HFFc6 (cell line): ENCODE results near the gene AGO4. TPM values are rescaled to one million over a fixed set of nuclear protein-coding genes. Genes with fewer than 3 reads are reported as not detected.

Source experiments
- DNase-seq: peaks from one replicate; pipeline ENCODE4 v3.0.0-alpha.2; 2018
- H3K27ac Mint-ChIP-seq: 2 replicates; pipeline ENCODE4 v1.8.0; 2020; ENCODE audit warnings: mild to moderate bottlenecking, mixed read lengths
- H3K27me3 Mint-ChIP-seq: 2 replicates; pipeline ENCODE4 v1.8.0; 2021; ENCODE audit warnings: mild to moderate bottlenecking, moderate library complexity, mixed read lengths; ENCODE audit not compliant: insufficient read depth
- H3K36me3 Mint-ChIP-seq: 2 replicates; pipeline ENCODE4 v1.8.0; 2021; ENCODE audit warnings: low read depth, mixed read lengths
- H3K4me1 Mint-ChIP-seq: 2 replicates; pipeline ENCODE4 v1.8.0; 2020; ENCODE audit warnings: low read depth, mixed read lengths
- H3K4me3 Mint-ChIP-seq: 2 replicates; pipeline ENCODE4 v1.8.0; 2020; ENCODE audit warnings: mild to moderate bottlenecking, moderate library complexity, mixed read lengths
- H3K9me3 Mint-ChIP-seq: 2 replicates; pipeline ENCODE4 v1.8.0; 2020; ENCODE audit warnings: mild to moderate bottlenecking, mixed read lengths
- long read RNA-seq: library from polyadenylated mRNA; unstranded; transcript quantifications from one replicate; pipeline ENCODE4 v2.0.0, GENCODE V29; 2019
- total RNA-seq, 6 experiments: library from RNA; stranded (reverse); fragmentation: NEBNext Ultra II Directional; extraction: Animal tissue kit (Norgen Biotek cat#: 25700); gene quantifications; 2 replicates in 1 of 6; 3 replicates in 5 of 6; pipeline ENCODE4 v1.2.3, GENCODE V29; 2021
- TF ChIP-seq, protein P1 (sequence below): fragments of 200-600 bp; sonication (generic); IDR thresholded peaks from 2 replicates; pipeline ENCODE4 v1.5.0; 2021; ENCODE audit warnings: antibody characterized with exemption, mild to moderate bottlenecking

The AGO4 gene
- total RNA-seq, result 1 to 10 TPM; 3.6 to 6.9 (median 6.3) TPM
- long read RNA-seq, partial matches to known transcripts, result 1 of 2 reads
- long read RNA-seq, other reads (novel, unspliced or antisense), result 1 of 2 reads

GRCh38 chr1:35807614-35808449 lies at the start of gene AGO4:
Gene AGO4 (plus strand): TSS chr1:35808016. CDS start chr1:35808417, 401 bp downstream.
- TF ChIP-seq, protein P1, sequence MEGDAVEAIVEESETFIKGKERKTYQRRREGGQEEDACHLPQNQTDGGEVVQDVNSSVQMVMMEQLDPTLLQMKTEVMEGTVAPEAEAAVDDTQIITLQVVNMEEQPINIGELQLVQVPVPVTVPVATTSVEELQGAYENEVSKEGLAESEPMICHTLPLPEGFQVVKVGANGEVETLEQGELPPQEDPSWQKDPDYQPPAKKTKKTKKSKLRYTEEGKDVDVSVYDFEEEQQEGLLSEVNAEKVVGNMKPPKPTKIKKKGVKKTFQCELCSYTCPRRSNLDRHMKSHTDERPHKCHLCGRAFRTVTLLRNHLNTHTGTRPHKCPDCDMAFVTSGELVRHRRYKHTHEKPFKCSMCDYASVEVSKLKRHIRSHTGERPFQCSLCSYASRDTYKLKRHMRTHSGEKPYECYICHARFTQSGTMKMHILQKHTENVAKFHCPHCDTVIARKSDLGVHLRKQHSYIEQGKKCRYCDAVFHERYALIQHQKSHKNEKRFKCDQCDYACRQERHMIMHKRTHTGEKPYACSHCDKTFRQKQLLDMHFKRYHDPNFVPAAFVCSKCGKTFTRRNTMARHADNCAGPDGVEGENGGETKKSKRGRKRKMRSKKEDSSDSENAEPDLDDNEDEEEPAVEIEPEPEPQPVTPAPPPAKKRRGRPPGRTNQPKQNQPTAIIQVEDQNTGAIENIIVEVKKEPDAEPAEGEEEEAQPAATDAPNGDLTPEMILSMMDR, result no peak
- H3K4me3 Mint-ChIP-seq, result peak within 1 kb of the TSS; percentile 92
- no peaks in the 10 kb centered on the region; the same call in 1 of the 2 replicates for H3K27me3 Mint-ChIP-seq
- peak; percentile 46 for DNase-seq
- peaks cover 33% of the 10 kb centered on the region for H3K4me1 Mint-ChIP-seq
- no peaks in the 10 kb centered on the region for H3K36me3 Mint-ChIP-seq
- no peaks in the 10 kb centered on the region for H3K9me3 Mint-ChIP-seq
- peak within 1 kb of the TSS; percentile 93 for H3K27ac Mint-ChIP-seq

DNA sequence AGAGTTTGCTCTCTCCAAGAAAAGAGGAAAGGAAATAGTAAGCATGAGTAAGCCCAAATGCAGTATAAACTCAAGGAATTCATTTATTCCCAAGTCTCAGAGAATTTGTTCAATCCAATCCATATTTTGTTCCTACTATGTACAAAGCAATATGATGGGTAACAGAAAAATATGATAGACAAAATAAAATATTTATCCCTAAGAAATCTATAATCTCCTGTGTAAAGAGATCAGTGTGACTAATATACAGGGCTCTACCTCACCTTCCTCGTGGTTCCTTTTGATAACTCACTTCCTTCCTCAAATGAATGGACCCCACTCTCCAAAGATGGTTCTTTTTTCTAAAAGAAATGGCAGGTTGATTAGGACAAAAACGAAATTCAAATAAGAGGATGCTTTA lies 45.7 kb upstream of the AGO4 start:
- Mint-ChIP-seq H3K4me3 (no peak overlapping the region), H3K27ac (no peak overlapping the region), H3K4me1 (peaks cover 16% of the 10 kb centered on the region), H3K9me3 (no peaks in the 10 kb centered on the region), H3K36me3 (no peaks in the 10 kb centered on the region), H3K27me3 (no peaks in the 10 kb centered on the region; the same call in none of the 2 replicates)
- TF ChIP-seq, protein P1, result no peak
- no peak for DNase-seq

DNA sequence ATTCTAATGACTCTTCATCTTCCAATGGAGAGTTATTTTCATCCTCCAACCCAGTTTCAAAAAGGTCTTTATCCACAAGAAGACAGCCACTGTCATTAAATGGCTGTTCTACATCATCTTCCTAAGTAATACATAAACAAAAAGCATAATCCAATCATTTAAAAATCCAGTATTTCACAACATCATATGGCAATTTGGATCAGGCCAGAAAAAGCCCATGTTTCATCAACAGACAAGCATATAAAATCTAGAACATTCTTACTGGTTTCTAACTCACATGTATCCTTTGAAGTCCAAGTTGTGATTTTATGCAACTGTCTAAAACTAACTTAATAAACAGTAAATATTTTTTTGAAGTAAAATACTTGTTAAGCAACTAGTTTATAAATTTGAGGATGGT lies 44.6 kb upstream of the AGO4 start:
- TF ChIP-seq, protein P1, result no peak
- Mint-ChIP-seq H3K4me1 (peaks cover 21% of the 10 kb centered on the region), H3K4me3 (no peak overlapping the region), H3K36me3 (no peaks in the 10 kb centered on the region), H3K9me3 (no peaks in the 10 kb centered on the region), H3K27me3 (no peaks in the 10 kb centered on the region; the same call in none of the 2 replicates), H3K27ac (no peak overlapping the region)
- DNase-seq, result no peak

GRCh38 chr1:35764283-35764682 lies 43.5 kb upstream of the AGO4 start:
- no peak overlapping the region for H3K27ac Mint-ChIP-seq

DNA sequence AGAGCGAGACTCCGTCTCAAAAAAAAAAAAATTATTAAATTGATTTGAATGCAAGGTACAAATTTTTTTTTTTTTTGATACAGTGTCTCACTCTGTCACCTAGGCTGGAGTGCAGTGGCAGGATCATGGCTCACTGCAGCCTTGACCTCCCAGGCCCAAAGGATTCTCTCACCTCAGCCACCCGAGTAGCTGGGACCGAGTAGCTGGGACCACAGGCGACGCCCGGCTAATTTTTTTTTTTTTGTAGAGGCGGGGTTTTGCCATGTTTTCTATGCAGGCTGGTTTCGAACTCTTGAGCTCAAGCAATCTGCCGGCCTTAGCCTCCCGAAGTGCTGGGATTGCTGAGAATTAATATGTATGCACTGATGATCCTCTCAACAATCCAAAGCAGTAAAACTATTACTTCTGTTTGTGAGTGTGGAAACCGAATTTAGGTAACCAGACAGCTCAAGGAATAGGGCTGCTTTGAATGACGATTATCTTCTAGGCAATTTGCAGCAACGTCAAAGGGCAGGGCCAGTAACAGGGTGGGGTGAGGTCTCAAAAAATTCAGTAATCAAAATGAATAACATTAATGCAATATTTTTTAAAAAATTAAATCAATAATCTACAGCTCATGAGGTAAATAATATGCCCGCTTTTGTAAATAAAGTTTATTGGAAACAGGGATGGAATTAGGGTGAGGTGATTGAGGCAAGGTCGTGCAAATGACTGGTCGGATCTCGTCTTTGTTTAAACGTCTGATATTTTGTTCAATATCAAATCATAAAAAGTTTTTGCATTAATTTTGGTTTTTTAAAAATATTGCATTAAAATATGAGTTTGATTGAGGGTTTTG lies 39.2 kb upstream of the AGO4 start:
- Mint-ChIP-seq H3K27me3 (peaks cover 1% of the 10 kb centered on the region), H3K27ac (peak overlapping the region; percentile 76), H3K4me1 (peaks cover 22% of the 10 kb centered on the region), H3K4me3 (peak overlapping the region; percentile 98), H3K36me3 (no peaks in the 10 kb centered on the region), H3K9me3 (no peaks in the 10 kb centered on the region)
- no peak for DNase-seq
- TF ChIP-seq, protein P1, result no peak

More at GRCh38 chr1:35764283-35764682, 43.5 kb upstream of the AGO4 start:
- H3K27me3 Mint-ChIP-seq, result no peaks in the 10 kb centered on the region; the same call in none of the 2 replicates
- no peak for DNase-seq
- TF ChIP-seq, protein P1, result no peak
- H3K4me3 Mint-ChIP-seq, result no peak overlapping the region
- H3K36me3 Mint-ChIP-seq, result no peaks in the 10 kb centered on the region
- no peaks in the 10 kb centered on the region for H3K9me3 Mint-ChIP-seq
- peaks cover 30% of the 10 kb centered on the region for H3K4me1 Mint-ChIP-seq
